Measurements from ENCODE around the gene SSC5D. TPM values are rescaled to one million over a fixed set of nuclear protein-coding genes. Genes with fewer than 3 reads are reported as not detected.

The SSC5D gene
- total and polyA plus RNA-seq, 10 of the 15 experiments (the other 5 are each of a cell fraction or from before 2014, with no cell fraction given), result 0.03 to 0.13 (median 0.05) TPM; not detected in 4

- TF ChIP-seq ZBTB40 (IDR thresholded peaks at IDR 0.05; ENCODE audit: borderline replicate concordance), result no peak
- no peak for TF ChIP-seq CUX1 (IDR thresholded peaks at IDR 0.05; ENCODE audit: insufficient replicate concordance, low read depth, low read length)
- no peak for TF ChIP-seq PAX5 (IDR thresholded peaks at IDR 0.05; ENCODE audit: borderline replicate concordance, low read depth, low read length)
- TF ChIP-seq SP1 (IDR thresholded peaks at IDR 0.05; ENCODE audit: low read depth, low read length), result peak; percentile 71
- TF ChIP-seq SMAD1 (IDR thresholded peaks at IDR 0.05; ENCODE audit: low read depth, partially characterized antibody), result no peak
- TF ChIP-seq ELK1 (IDR thresholded peaks at IDR 0.05; ENCODE audit: low read depth, low read length), result 0 out of 2 replicates have a peak, but pooled peaks have one; percentile 44
- no peak for TF ChIP-seq BCL11A (IDR thresholded peaks at IDR 0.05; ENCODE audit: low read depth, low read length)
- no peak for TF ChIP-seq BCLAF1 (IDR thresholded peaks at IDR 0.05)
- no peak for TF ChIP-seq EGR1 (IDR thresholded peaks at IDR 0.05; ENCODE audit: borderline replicate concordance in 1 of 2, low read depth in 2 of 2, low read length in 2 of 2)
- no peak for TF ChIP-seq ZBTB4 (CRISPR knock-in tag; IDR thresholded peaks at IDR 0.05)
- peak; percentile 50; the same call in 1 of the 2 replicates for TF ChIP-seq LARP7 (IDR thresholded peaks at IDR 0.05)
Observed at GRCh38 chr19:55503502-55504251, 15.4 kb downstream of the SSC5D start (continued).

All from GM12878 (cell line).